Kidney (tissue), 14 donors: ENCODE results near the gene ADAMTS6. TPM values are rescaled to one million over a fixed set of nuclear protein-coding genes. Genes with fewer than 3 reads are reported as not detected.

Source experiments
- DNase-seq, 5 donors: peaks; one replicate each; pipeline ENCODE4 v3.0.0-alpha.2; 2013 to 2020
- FAIRE-seq: peaks from 2 replicates; lab custom pipeline; 2012; peaks lifted over from hg19 to GRCh38; lab: Jason Lieb, UNC
- H3K27ac ChIP-seq, 2 donors: one replicate each; pipeline ENCODE4 v1.7.0; 2013; ENCODE audit warnings: low read depth in 2 of 2, low read length in 2 of 2, inconsistent platforms in 1 of 2
- H3K27me3 ChIP-seq: one replicate; pipeline ENCODE4 v1.7.1; 2013; ENCODE audit warnings: low read length, inconsistent platforms; ENCODE audit not compliant: control insufficient read depth, insufficient read depth
- H3K36me3 ChIP-seq, 3 donors: one replicate each; pipeline versions ENCODE4 v1.7.0 to v1.7.1; 2013; ENCODE audit warnings: low read length in 3 of 3, control low read depth in 1 of 3, inconsistent platforms in 1 of 3; ENCODE audit not compliant: insufficient read depth in 3 of 3, control insufficient read depth in 2 of 3
- H3K4me1 ChIP-seq, 3 donors: one replicate each; pipeline versions ENCODE4 v1.7.0 to v1.7.1; 2013; ENCODE audit warnings: low read length in 3 of 3, inconsistent platforms in 1 of 3, low read depth in 1 of 3; ENCODE audit not compliant: control insufficient read depth in 2 of 3, insufficient read depth in 2 of 3
- H3K4me3 ChIP-seq, 3 donors: one replicate each; pipeline versions ENCODE4 v1.7.0 to v1.8.1; 2013; ENCODE audit warnings: low read length in 3 of 3, control low read depth in 1 of 3, inconsistent platforms in 1 of 3
- H3K9ac ChIP-seq, 3 donors: one replicate each; pipeline versions ENCODE4 v1.7.0 to v1.7.1; 2013; ENCODE audit warnings: low read length in 3 of 3, control low read depth in 1 of 3, inconsistent platforms in 1 of 3
- H3K9me3 ChIP-seq, 3 donors: one replicate each; pipeline versions ENCODE4 v1.7.0 to v1.7.1; 2013; ENCODE audit warnings: low read length in 3 of 3, control low read depth in 1 of 3, inconsistent platforms in 1 of 3; ENCODE audit not compliant: control insufficient read depth in 2 of 3, insufficient read depth in 1 of 3
- CTCF ChIP-seq: IDR thresholded peaks from 3 replicates; pipeline ENCODE4 v1.5.1; 2012; ENCODE audit warnings: mild to moderate bottlenecking, moderate library complexity, borderline replicate concordance; ENCODE audit not compliant: insufficient read depth; ENCODE audit errors: extremely low read depth
- intact Hi-C: fragments of 100-400 bp; cut with DNase I; formaldehyde crosslinking; loops from one replicate; pipeline ENCODE4 v1.11.1; 2022
- polyA plus RNA-seq: library from polyadenylated mRNA; stranded (reverse); fragments of 350-450 nt; fragmentation: Illumina TruSeq; extraction: RNeasy Lipid Tissue Mini Kit (QIAGEN cat#74804); gene quantifications from one replicate; pipeline ENCODE4 v1.2.3, GENCODE V29; 2014; ENCODE audit warnings: low read depth, low replicate concordance; ENCODE audit not compliant: insufficient read depth
- total RNA-seq: library from RNA; stranded (reverse); fragmentation: NEBNext Ultra II Directional; extraction: Animal tissue kit (Norgen Biotek cat#: 25700); gene quantifications from one replicate; pipeline ENCODE4 v1.2.1, GENCODE V29; 2021
- donor health status: control.
- donor health status: control.
- donor health status: control.
- donor health status: control.
- donor health status: control.
- donor health status: DM: yes; HTN: yes; CAD: no.
- donor health status: Normal renal cell carcinoma (clear cell type).

Gene ADAMTS6
- total and polyA plus RNA-seq, 2 donors from 2014 or later: 0.32 to 6.7 TPM

GRCh38 chr5:65455064-65455463 lies 26.7 kb downstream of the ADAMTS6 start:
- intact Hi-C loops: no loop called here
- no peaks in the 10 kb centered on the region for H3K4me1 ChIP-seq
- DNase-seq: no peak

GRCh38 chr5:65451436-65451835 lies 30.3 kb downstream of the ADAMTS6 start:
- Histone ChIP-seq H3K4me3 (no peak overlapping the region), H3K27me3 (no peaks in the 10 kb centered on the region), H3K36me3 (no peaks in the 10 kb centered on the region), H3K27ac (no peak overlapping the region), H3K4me1 (no peaks in the 10 kb centered on the region), H3K9ac (no peak overlapping the region), H3K9me3 (no peaks in the 10 kb centered on the region)
- peak in 1 of 5 donors; percentile 0 for DNase-seq
- intact Hi-C loops: no loop called here
- no peak for FAIRE-seq
- TF ChIP-seq CTCF: no peak

More at GRCh38 chr5:65455064-65455463, 26.7 kb downstream of the ADAMTS6 start:
- Histone ChIP-seq H3K9me3 (no peaks in the 10 kb centered on the region), H3K4me3 (no peak overlapping the region), H3K27ac (no peak overlapping the region), H3K36me3 (no peaks in the 10 kb centered on the region), H3K27me3 (no peaks in the 10 kb centered on the region), H3K9ac (no peak overlapping the region)
- FAIRE-seq: no peak
- TF ChIP-seq CTCF: no peak

- TF ChIP-seq CTCF: no peak
- FAIRE-seq (no peak), DNase-seq (no peak)
- no peak overlapping the region for H3K9ac ChIP-seq
- no peaks in the 10 kb centered on the region for H3K36me3 ChIP-seq
- no peaks in the 10 kb centered on the region for H3K9me3 ChIP-seq
- H3K27me3 ChIP-seq: no peaks in the 10 kb centered on the region
- intact Hi-C loops: no loop called here
- no peak overlapping the region for H3K27ac ChIP-seq
- H3K4me3 ChIP-seq: no peak overlapping the region
- H3K4me1 ChIP-seq: no peaks in the 10 kb centered on the region
Observed at GRCh38 chr5:65446682-65447081, 35.0 kb downstream of the ADAMTS6 start.

- no peak for TF ChIP-seq CTCF
- no peak overlapping the region for H3K4me3 ChIP-seq
- H3K4me1 ChIP-seq: no peaks in the 10 kb centered on the region
- H3K27me3 ChIP-seq: no peaks in the 10 kb centered on the region
- intact Hi-C loops: no loop called here
- no peaks in the 10 kb centered on the region for H3K36me3 ChIP-seq
- no peaks in the 10 kb centered on the region for H3K9me3 ChIP-seq
- H3K9ac ChIP-seq: no peak overlapping the region
- DNase-seq (no peak), FAIRE-seq (no peak)
- no peak overlapping the region for H3K27ac ChIP-seq
Observed at GRCh38 chr5:65441800-65442199, 39.9 kb downstream of the ADAMTS6 start.
